HCT116 (cell line): ENCODE results near the gene DSG1. TPM values are rescaled to one million over a fixed set of nuclear protein-coding genes. Genes with fewer than 3 reads are reported as not detected.

ENCODE experiments used
- ATAC-seq: fragments of 200-7000 bp; cut with Tn5 transposase; 2 replicates; pipeline ENCODE4 v1.9.1; 2020; ENCODE audit warnings: mild to moderate bottlenecking, moderate library complexity
- BruUV-seq: library from RNA; stranded (reverse); fragments of 400-500 nt; replicated peaks from 2 replicates; lab custom pipeline; 2021; lab: Mats Ljungman, UMichigan
- CTCF ChIA-PET: fragments of 300-600 bp; sonication (Branson Sonifier 250); formaldehyde crosslinking; loops from one replicate; lab custom pipeline; 2021; ENCODE audit warnings: antibody characterized with exemption; lab: Charles Lee
- POLR2A ChIA-PET: fragments of 300-600, 350-600 bp; sonication (Branson Sonifier 250); formaldehyde crosslinking; loops from one replicate; lab custom pipeline; 2021; ENCODE audit warnings: antibody characterized with exemption; lab: Charles Lee
- RAD21 ChIA-PET, 2 experiments: fragments of 300-600 bp; sonication (Branson Sonifier 250); formaldehyde crosslinking; loops; one replicate each; lab custom pipeline; 2023; ENCODE audit warnings: low total read pairs in 2 of 2; ENCODE audit not compliant: uncharacterized antibody in 2 of 2, unreplicated experiment in 2 of 2, low non-redundant PET in 1 of 2; lab: Charles Lee
- DNase-seq: peaks from one replicate; pipeline ENCODE4 v3.0.0-alpha.2; 2010; ENCODE audit warnings: low read depth, low spot score
- H2AFZ ChIP-seq: fragments of 200-600 bp; shearing (Covaris generic), sonication (generic); 2 replicates; pipeline ENCODE4 v1.6.1; 2017; ENCODE audit warnings: low read depth, mixed run types, mixed read lengths, antibody characterized with exemption, low read length; ENCODE audit not compliant: poor library complexity, severe bottlenecking
- H3K27ac ChIP-seq: 2 replicates; pipeline ENCODE4 v1.5.1; 2012; ENCODE audit warnings: low read depth, low read length
- H3K27me3 ChIP-seq: fragments of 200-600 bp; sonication (generic); 2 replicates; pipeline ENCODE4 v1.6.1; 2016; ENCODE audit warnings: mixed run types, low read length, mixed read lengths; ENCODE audit not compliant: insufficient read depth
- H3K36me3 ChIP-seq, 2 experiments: fragments of 200-500 bp in 1 of 2; fragments of 200-600 bp in 1 of 2; sonication (Bioruptor generic) in 1 of 2; sonication (generic) in 1 of 2; 2 replicates each; pipeline versions ENCODE4 v1.5.1 to v1.6.1; 2014 to 2016; ENCODE audit warnings: low read length in 2 of 2, inconsistent platforms in 1 of 2, mixed read lengths in 1 of 2, mixed run types in 1 of 2; ENCODE audit not compliant: insufficient read depth in 2 of 2, control insufficient read depth in 1 of 2
- H3K4me1 ChIP-seq, 2 experiments: fragments of 200-600 bp in 1 of 2; sonication (generic) in 1 of 2; 2 replicates each; pipeline versions ENCODE4 v1.5.1 to v1.6.1; 2012 to 2017; ENCODE audit warnings: low read length in 2 of 2, inconsistent platforms in 1 of 2, mild to moderate bottlenecking in 1 of 2, mixed read lengths in 1 of 2, mixed run types in 1 of 2, moderate library complexity in 1 of 2; ENCODE audit not compliant: insufficient read depth in 2 of 2, control insufficient read depth in 1 of 2
- H3K4me2 ChIP-seq: fragments of 200-600 bp; sonication (generic); 2 replicates; pipeline ENCODE4 v1.6.1; 2017; ENCODE audit warnings: mixed run types, low read length, mixed read lengths
- H3K4me3 ChIP-seq, 2 experiments: fragments of 200-600 bp in 1 of 2; sonication (generic) in 1 of 2; replicated peaks in 1 of 2; 2 replicates each; pipeline ENCODE4 v1.5.1; 2011 to 2016; ENCODE audit warnings: low read length in 2 of 2, control low read depth in 1 of 2, low read depth in 1 of 2, mild to moderate bottlenecking in 1 of 2, mixed read lengths in 1 of 2, mixed run types in 1 of 2
- H3K79me2 ChIP-seq: fragments of 200-600 bp; sonication (generic); 2 replicates; pipeline ENCODE4 v1.6.1; 2017; ENCODE audit warnings: mild to moderate bottlenecking, mixed run types, low read length, moderate library complexity, mixed read lengths; ENCODE audit not compliant: insufficient read depth
- H3K9ac ChIP-seq: fragments of 200-600 bp; sonication (generic); 2 replicates; pipeline ENCODE4 v1.6.1; 2016; ENCODE audit warnings: low read length, mixed read lengths
- H3K9me2 ChIP-seq: fragments of 200-600 bp; sonication (generic), shearing (Covaris generic); 2 replicates; pipeline ENCODE4 v1.6.1; 2017; ENCODE audit warnings: mixed run types, mild to moderate bottlenecking, moderate library complexity; ENCODE audit not compliant: insufficient read depth
- H3K9me3 ChIP-seq, 2 experiments: fragments of 200-500 bp in 1 of 2; fragments of 200-600 bp in 1 of 2; sonication (Bioruptor generic) in 1 of 2; sonication (generic) in 1 of 2; 2 replicates each; pipeline ENCODE4 v1.6.1; 2014 to 2017; ENCODE audit warnings: low read length in 2 of 2, mixed read lengths in 2 of 2, inconsistent platforms in 1 of 2, low read depth in 1 of 2, mild to moderate bottlenecking in 1 of 2, mixed run types in 1 of 2, moderate library complexity in 1 of 2; ENCODE audit not compliant: control insufficient read depth in 1 of 2, insufficient read depth in 1 of 2
- H4K20me1 ChIP-seq: fragments of 200-600 bp; sonication (generic), shearing (Covaris generic); 2 replicates; pipeline ENCODE4 v1.6.1; 2017; ENCODE audit warnings: mixed run types, mild to moderate bottlenecking, moderate library complexity; ENCODE audit not compliant: insufficient read depth
- CTCF ChIP-seq, 3 experiments: fragments of 200-600 bp in 1 of 3; sonication (generic) in 1 of 3; IDR thresholded peaks in 2 of 3; conservative IDR thresholded peaks in 1 of 3; 2 replicates each; pipeline ENCODE4 v1.5.1; 2012 to 2017; ENCODE audit warnings: low read depth in 2 of 3, low read length in 2 of 3, antibody characterized with exemption in 1 of 3, borderline replicate concordance in 1 of 3, control low read depth in 1 of 3, mild to moderate bottlenecking in 1 of 3, mixed read lengths in 1 of 3, mixed run types in 1 of 3, moderate library complexity in 1 of 3; ENCODE audit not compliant: insufficient read depth in 1 of 3
- EGR1 ChIP-seq: IDR thresholded peaks from 2 replicates; pipeline ENCODE4 v1.6.1; 2012; ENCODE audit warnings: low read depth
- EZH2 ChIP-seq: fragments of 200-600 bp; sonication (generic); IDR thresholded peaks from 2 replicates; pipeline ENCODE4 v1.6.1; 2017; ENCODE audit warnings: antibody characterized with exemption, mixed run types
- EZH2phosphoT487 ChIP-seq: fragments of 200-600 bp; IDR thresholded peaks from 2 replicates; pipeline ENCODE4 v1.6.1; 2018; ENCODE audit warnings: antibody characterized with exemption, borderline replicate concordance
- FOSL1 ChIP-seq: IDR thresholded peaks from 2 replicates; pipeline ENCODE4 v1.6.1; 2012; ENCODE audit warnings: low read depth
- POLR2A ChIP-seq: IDR thresholded peaks from 2 replicates; pipeline ENCODE4 v1.7.0; 2011; ENCODE audit warnings: borderline replicate concordance; ENCODE audit not compliant: insufficient read depth, insufficient read length; ENCODE audit errors: extremely low read depth
- POLR2AphosphoS5 ChIP-seq: IDR thresholded peaks from 2 replicates; pipeline ENCODE4 v1.6.1; 2011; ENCODE audit warnings: mild to moderate bottlenecking, low read depth, low read length, moderate library complexity
- RAD21 ChIP-seq: IDR thresholded peaks from 2 replicates; pipeline ENCODE4 v1.6.1; 2012; ENCODE audit warnings: low read depth, mild to moderate bottlenecking
- REST ChIP-seq: IDR thresholded peaks from 2 replicates; pipeline ENCODE4 v1.6.1; 2012; ENCODE audit warnings: low read depth
- TCF7L2 ChIP-seq: IDR thresholded peaks from 2 replicates; pipeline ENCODE4 v1.7.0; 2011; ENCODE audit warnings: borderline replicate concordance, inconsistent platforms; ENCODE audit not compliant: insufficient read depth, insufficient read length; ENCODE audit errors: extremely low read depth
- YY1 ChIP-seq: IDR thresholded peaks from 2 replicates; pipeline ENCODE4 v1.6.1; 2011; ENCODE audit warnings: low read length, low read depth, moderate library complexity, mild to moderate bottlenecking; ENCODE audit not compliant: insufficient replicate concordance; ENCODE audit errors: extremely low read depth
- ZBTB33 ChIP-seq: IDR thresholded peaks from 2 replicates; pipeline ENCODE4 v1.6.1; 2011; ENCODE audit warnings: mild to moderate bottlenecking, low read length, moderate library complexity; ENCODE audit not compliant: insufficient replicate concordance; ENCODE audit errors: extremely low read depth
- intact Hi-C: fragments of 100-400 bp; cut with micrococcal nuclease; formaldehyde crosslinking; loops from 2 replicates; pipeline ENCODE4 v1.10.0; 2022
- total RNA-seq: library from RNA; stranded (reverse); gene quantifications from one replicate; pipeline ENCODE4 v1.2.1, GENCODE V29; 2021; ENCODE audit not compliant: unreplicated experiment

The DSG1 gene
- total RNA-seq, 1 experiment from 2014 or later, result not detected

- Histone ChIP-seq H3K4me1 (no peaks in the 10 kb centered on the region), H3K79me2 (no peaks in the 10 kb centered on the region), H3K4me3 (no peak overlapping the region), H3K36me3 (no peaks in the 10 kb centered on the region), H3K9me2 (no peaks in the 10 kb centered on the region), H4K20me1 (no peaks in the 10 kb centered on the region)
- POLR2A ChIA-PET, result no interaction called here
- intact Hi-C loops, result no loop called here
- no peak for TF ChIP-seq RAD21
- no peak for TF ChIP-seq EZH2phosphoT487
- no peak for TF ChIP-seq EZH2
- TF ChIP-seq REST, result no peak
- TF ChIP-seq CTCF (IDR thresholded peaks at IDR 0.05 in 2 of 3, conservative IDR thresholded peaks at IDR 0.05 in 1 of 3; ENCODE audit: borderline replicate concordance in 1 of 3, insufficient read depth in 1 of 3, low read depth in 2 of 3, low read length in 2 of 3), result no peak
- no peak for TF ChIP-seq ZBTB33
- TF ChIP-seq EGR1, result no peak
- no peak for TF ChIP-seq FOSL1
- TF ChIP-seq POLR2A, result no peak
- TF ChIP-seq POLR2AphosphoS5, result no peak
- no peak for TF ChIP-seq TCF7L2
- no peak for TF ChIP-seq YY1
- TF ChIP-seq, all 23 proteins: peak for 0
- RAD21 ChIA-PET, result no interaction called here
- Histone ChIP-seq H2AFZ (no peak overlapping the region), H3K27ac (no peak overlapping the region), H3K4me2 (no peak overlapping the region), H3K9ac (no peak overlapping the region), H3K9me3 (no peaks in the 10 kb centered on the region), H3K27me3 (no peaks in the 10 kb centered on the region)
- ATAC-seq, result no peak
- CTCF ChIA-PET, result no interaction called here
- BruUV-seq, result no TSS peak
- DNase-seq, result no peak
Observed at GRCh38 chr18:31354990-31355389, 37.0 kb downstream of the DSG1 start.
